Neutrophil (primary cell): Measurements from ENCODE around the gene PLPPR1.

Experiments used
- H3K27ac ChIP-seq: fragments of 200-600 bp; sonication (generic); 2 replicates; pipeline ENCODE4 v1.5.1; 2016; ENCODE audit warnings: mild to moderate bottlenecking, moderate library complexity
- H3K27me3 ChIP-seq: fragments of 200-600 bp; sonication (generic); 2 replicates; pipeline ENCODE4 v1.6.0; 2016; ENCODE audit warnings: mild to moderate bottlenecking
- H3K36me3 ChIP-seq: fragments of 200-600 bp; sonication (generic); 2 replicates; pipeline ENCODE4 v1.5.1; 2017
- H3K4me1 ChIP-seq, 2 experiments: fragments of 200-600 bp in 1 of 2; sonication (generic) in 1 of 2; 1 replicate in 1 of 2; 2 replicates in 1 of 2; pipeline versions ENCODE4 v1.5.1 to v1.6.1; 2013 to 2016; ENCODE audit warnings: low read depth in 1 of 2, low read length in 1 of 2, mild to moderate bottlenecking in 1 of 2, moderate library complexity in 1 of 2; ENCODE audit not compliant: control insufficient read depth in 1 of 2, insufficient read depth in 1 of 2
- H3K4me3 ChIP-seq, 2 experiments: fragments of 200-600 bp in 1 of 2; sonication (generic) in 1 of 2; 1 replicate in 1 of 2; 2 replicates in 1 of 2; pipeline ENCODE4 v1.5.1; 2013 to 2016; ENCODE audit warnings: low read depth in 1 of 2, low read length in 1 of 2, mild to moderate bottlenecking in 1 of 2, moderate library complexity in 1 of 2
- H3K9me3 ChIP-seq: fragments of 200-600 bp; sonication (generic); 2 replicates; pipeline ENCODE4 v1.5.1; 2016
- TF ChIP-seq, protein P1 (sequence below): fragments of 200-600 bp; sonication (generic); IDR thresholded peaks from 2 replicates; pipeline ENCODE4 v1.5.1; 2016; ENCODE audit warnings: antibody characterized with exemption

Gene PLPPR1

DNA sequence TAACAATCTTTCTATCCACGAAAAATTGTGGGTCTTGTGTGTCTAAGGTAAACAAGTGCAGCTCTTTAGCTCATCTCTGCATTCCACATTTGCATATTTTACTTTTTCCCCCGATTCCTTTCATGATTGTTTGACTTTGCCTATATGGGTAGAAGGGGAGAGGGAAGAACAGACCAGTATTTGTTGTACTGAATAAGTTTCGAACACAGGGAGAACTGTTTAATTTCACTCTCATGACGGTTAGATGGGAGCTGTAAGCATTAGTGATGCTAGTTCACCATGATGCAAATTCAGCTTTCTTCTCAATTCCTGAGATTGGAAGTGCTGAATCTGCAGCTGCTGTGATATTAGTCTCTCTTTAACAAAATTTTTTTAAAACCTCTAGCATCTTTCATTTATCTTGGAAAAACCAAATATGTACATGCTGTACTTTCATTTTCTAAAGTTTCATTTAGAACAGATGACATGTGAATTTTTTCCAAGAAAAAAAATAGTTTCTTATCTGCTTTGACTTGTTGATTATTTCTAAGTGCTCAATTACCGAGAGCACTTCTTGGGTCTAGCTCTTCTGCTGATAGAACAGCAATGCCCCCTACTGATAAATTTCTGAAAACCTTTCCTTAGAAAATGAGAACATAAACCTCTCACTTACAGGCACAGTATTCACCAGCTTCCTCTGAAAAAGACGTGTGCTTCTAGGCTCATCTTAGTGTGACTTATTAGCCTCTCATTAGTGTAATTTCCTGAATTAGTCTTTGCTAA is 206.8 kb downstream of the PLPPR1 start:
- TF ChIP-seq, protein P1, sequence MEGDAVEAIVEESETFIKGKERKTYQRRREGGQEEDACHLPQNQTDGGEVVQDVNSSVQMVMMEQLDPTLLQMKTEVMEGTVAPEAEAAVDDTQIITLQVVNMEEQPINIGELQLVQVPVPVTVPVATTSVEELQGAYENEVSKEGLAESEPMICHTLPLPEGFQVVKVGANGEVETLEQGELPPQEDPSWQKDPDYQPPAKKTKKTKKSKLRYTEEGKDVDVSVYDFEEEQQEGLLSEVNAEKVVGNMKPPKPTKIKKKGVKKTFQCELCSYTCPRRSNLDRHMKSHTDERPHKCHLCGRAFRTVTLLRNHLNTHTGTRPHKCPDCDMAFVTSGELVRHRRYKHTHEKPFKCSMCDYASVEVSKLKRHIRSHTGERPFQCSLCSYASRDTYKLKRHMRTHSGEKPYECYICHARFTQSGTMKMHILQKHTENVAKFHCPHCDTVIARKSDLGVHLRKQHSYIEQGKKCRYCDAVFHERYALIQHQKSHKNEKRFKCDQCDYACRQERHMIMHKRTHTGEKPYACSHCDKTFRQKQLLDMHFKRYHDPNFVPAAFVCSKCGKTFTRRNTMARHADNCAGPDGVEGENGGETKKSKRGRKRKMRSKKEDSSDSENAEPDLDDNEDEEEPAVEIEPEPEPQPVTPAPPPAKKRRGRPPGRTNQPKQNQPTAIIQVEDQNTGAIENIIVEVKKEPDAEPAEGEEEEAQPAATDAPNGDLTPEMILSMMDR, result no peak
- Histone ChIP-seq H3K9me3 (no peaks in the 10 kb centered on the region), H3K27me3 (no peaks in the 10 kb centered on the region)

DNA sequence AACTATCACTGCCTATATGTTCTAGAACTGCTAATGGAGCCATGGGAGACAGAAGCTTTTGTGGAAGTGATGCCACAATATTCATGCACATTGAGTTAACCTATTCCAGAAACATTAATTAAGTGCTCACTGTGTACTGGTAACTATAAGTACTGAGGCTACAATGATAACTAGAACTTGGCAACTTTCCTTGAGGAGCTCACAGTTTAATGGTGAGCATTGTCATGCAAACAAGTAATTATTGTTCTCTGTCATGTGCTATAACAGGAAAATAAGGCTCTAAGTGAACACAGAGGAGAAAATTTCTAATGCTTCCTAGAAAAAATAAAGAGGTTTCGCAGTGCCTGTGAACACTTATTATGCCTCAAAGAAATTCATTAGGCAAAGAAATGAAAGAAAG is 214.1 kb downstream of the PLPPR1 start:
- TF ChIP-seq, protein P1, result no peak
- Histone ChIP-seq H3K4me1 (no peaks in the 10 kb centered on the region), H3K36me3 (no peaks in the 10 kb centered on the region)

More for the DNA sequence above, 206.8 kb downstream of the PLPPR1 start:
- no peak overlapping the region for H3K27ac ChIP-seq
- no peaks in the 10 kb centered on the region for H3K4me1 ChIP-seq
- H3K36me3 ChIP-seq, result no peaks in the 10 kb centered on the region
- no peak overlapping the region for H3K4me3 ChIP-seq

DNA sequence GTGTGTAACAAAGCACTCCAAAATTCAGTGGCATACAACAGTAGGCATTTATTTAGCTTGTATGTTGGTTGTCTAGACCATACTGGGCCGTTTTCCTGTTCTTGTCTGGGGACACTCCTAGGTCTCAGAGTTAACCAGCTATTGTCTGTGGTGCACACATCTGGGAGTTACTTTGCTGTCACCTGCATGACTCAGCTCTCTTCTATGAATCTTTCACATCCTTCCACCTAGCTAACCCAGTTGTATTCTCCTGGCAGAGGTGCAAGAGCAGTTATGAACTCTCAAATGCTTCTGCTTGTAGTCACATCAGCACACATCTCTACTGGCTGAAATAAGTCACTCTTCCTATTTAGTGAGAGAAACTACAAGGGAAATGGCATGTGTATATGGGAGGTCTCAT is 218.2 kb downstream of the PLPPR1 start:
- H3K27ac ChIP-seq, result no peak overlapping the region
- H3K9me3 ChIP-seq, result no peaks in the 10 kb centered on the region
- H3K36me3 ChIP-seq, result no peaks in the 10 kb centered on the region
- TF ChIP-seq, protein P1, result no peak
- H3K4me3 ChIP-seq, result no peak overlapping the region
- no peaks in the 10 kb centered on the region for H3K27me3 ChIP-seq
- H3K4me1 ChIP-seq, result no peaks in the 10 kb centered on the region

More for the DNA sequence above, 214.1 kb downstream of the PLPPR1 start:
- Histone ChIP-seq H3K27ac (no peak overlapping the region), H3K27me3 (no peaks in the 10 kb centered on the region), H3K4me3 (no peak overlapping the region), H3K9me3 (no peaks in the 10 kb centered on the region)

DNA sequence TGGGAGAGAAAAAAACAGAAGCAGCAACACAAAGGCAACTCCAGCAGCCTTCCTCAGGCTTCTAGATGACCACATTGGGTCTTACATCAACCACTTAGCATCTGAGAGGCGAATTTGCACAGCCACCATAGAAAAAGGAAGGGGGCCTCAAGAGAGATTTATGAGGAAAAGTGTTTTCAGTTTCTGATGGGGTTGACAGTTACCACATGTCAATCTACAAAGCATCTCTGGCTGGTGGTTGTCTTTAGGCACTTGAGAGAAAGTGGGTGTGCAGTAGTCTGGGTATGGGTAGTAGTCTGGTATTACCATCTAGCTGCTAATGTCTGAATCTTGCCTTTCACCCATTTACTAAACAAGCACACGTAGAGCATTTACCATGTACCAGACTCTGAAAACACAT is 218.8 kb downstream of the PLPPR1 start:
- no peak overlapping the region for H3K27ac ChIP-seq
- H3K9me3 ChIP-seq, result no peaks in the 10 kb centered on the region
- no peak overlapping the region for H3K4me3 ChIP-seq
- no peaks in the 10 kb centered on the region for H3K4me1 ChIP-seq
- no peaks in the 10 kb centered on the region for H3K27me3 ChIP-seq
- TF ChIP-seq, protein P1, result no peak
- no peaks in the 10 kb centered on the region for H3K36me3 ChIP-seq

DNA sequence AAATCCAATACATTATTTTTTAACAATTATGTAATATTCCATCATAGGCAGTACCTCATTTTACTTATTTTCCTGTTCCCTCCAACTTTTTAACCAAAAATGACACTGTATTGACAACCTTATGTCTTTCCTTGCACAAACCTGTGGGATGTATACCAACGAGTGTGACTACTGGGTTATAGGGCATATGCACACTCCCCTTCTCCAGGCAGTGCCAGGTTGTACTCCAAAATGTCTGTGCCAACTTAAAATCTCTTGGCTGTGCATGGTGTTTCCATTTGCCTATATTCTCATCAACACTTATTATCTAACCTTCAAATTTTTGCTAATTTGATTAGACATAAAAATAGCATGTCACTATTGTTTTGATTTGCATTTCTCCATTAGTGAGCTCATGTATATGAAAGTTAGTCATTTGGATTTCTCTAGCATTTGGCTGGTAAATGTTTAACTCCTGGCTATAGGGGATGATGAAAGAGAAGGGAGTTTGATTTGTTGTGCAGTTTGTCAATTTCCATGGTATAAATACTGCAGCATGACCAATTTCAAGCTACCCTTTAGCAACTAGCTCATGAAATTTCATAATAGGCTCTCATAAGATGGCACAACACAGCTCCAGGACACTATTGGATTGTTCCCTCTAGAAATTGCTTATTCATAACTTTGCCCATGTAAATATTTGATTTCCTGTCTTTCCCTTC is 226.4 kb downstream of the PLPPR1 start:
- Histone ChIP-seq H3K4me3 (no peak overlapping the region), H3K9me3 (no peaks in the 10 kb centered on the region), H3K27ac (no peak overlapping the region), H3K36me3 (no peaks in the 10 kb centered on the region), H3K4me1 (no peaks in the 10 kb centered on the region), H3K27me3 (no peaks in the 10 kb centered on the region)
- TF ChIP-seq, protein P1, result no peak
